ENCODE data around the gene RANBP17.

DNA sequence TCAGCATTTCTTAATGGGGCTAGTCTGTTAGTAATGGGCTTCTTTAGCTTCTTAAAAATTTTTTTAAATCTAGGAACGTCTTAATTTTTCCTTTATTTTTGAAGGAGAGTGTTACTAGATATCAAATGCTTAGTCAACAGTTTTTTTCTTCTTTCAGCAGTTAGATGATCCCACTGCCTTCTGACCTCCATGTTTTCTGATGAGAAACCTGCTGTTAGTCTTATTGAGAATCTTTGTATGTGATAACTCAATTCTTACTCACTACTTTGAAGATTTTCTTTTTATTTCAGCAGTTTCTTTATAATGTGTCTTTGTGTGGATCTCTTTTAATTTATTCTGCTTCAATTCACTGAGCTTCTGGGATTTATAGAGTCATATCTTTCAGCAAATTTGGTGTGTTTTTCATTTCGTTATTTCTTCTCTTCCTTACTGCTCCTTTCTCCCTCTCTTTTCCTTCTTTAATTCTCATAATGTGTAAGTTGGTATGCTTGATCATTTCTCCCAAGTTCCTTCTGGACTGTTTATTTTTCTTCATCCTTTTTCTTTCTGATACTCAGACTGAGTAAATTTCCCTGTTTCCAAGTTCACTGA lies 205.8 kb downstream of the RANBP17 start:
- no peak for TF ChIP-seq CTCF (IDR thresholded peaks at IDR 0.05 in 2 of 3, conservative IDR thresholded peaks at IDR 0.05 in 1 of 3; ENCODE audit: insufficient read depth in 2 of 3, low read depth in 1 of 3, low read length in 3 of 3)
- TF ChIP-seq, protein P1, sequence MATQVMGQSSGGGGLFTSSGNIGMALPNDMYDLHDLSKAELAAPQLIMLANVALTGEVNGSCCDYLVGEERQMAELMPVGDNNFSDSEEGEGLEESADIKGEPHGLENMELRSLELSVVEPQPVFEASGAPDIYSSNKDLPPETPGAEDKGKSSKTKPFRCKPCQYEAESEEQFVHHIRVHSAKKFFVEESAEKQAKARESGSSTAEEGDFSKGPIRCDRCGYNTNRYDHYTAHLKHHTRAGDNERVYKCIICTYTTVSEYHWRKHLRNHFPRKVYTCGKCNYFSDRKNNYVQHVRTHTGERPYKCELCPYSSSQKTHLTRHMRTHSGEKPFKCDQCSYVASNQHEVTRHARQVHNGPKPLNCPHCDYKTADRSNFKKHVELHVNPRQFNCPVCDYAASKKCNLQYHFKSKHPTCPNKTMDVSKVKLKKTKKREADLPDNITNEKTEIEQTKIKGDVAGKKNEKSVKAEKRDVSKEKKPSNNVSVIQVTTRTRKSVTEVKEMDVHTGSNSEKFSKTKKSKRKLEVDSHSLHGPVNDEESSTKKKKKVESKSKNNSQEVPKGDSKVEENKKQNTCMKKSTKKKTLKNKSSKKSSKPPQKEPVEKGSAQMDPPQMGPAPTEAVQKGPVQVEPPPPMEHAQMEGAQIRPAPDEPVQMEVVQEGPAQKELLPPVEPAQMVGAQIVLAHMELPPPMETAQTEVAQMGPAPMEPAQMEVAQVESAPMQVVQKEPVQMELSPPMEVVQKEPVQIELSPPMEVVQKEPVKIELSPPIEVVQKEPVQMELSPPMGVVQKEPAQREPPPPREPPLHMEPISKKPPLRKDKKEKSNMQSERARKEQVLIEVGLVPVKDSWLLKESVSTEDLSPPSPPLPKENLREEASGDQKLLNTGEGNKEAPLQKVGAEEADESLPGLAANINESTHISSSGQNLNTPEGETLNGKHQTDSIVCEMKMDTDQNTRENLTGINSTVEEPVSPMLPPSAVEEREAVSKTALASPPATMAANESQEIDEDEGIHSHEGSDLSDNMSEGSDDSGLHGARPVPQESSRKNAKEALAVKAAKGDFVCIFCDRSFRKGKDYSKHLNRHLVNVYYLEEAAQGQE (IDR thresholded peaks at IDR 0.05; ENCODE audit: borderline replicate concordance): no peak
- TF ChIP-seq, protein P1 (CRISPR knock-in tag; IDR thresholded peaks at IDR 0.05; ENCODE audit: low read depth): no peak
- TF ChIP-seq EGR1 (conservative IDR thresholded peaks at IDR 0.05): no peak
- TF ChIP-seq PRPF4 (IDR thresholded peaks at IDR 0.05; ENCODE audit: insufficient read depth, low read depth, low read length, poor library complexity, severe bottlenecking): no peak
- TF ChIP-seq CREM (IDR thresholded peaks at IDR 0.05; ENCODE audit: low read depth): no peak
- TF ChIP-seq ZZZ3 (IDR thresholded peaks at IDR 0.05): no peak
- no peak for TF ChIP-seq MAX (CRISPR knock-in tag; IDR thresholded peaks at IDR 0.05)

All from K562 (cell line).